GM12864 (cell line): ENCODE measurements around the gene IFITM5.
"Not testable (repeated sequence)": the region's sequence is repeated elsewhere in the genome, so short reads cannot be mapped to it uniquely, and the experiment has no call there.

Experiments used
- DNase-seq: peaks from one replicate; pipeline ENCODE4 v3.0.0-alpha.2; 2011; ENCODE audit warnings: low read depth
- H3K4me3 ChIP-seq: 2 replicates; pipeline ENCODE4 v1.5.1; 2011; ENCODE audit warnings: mild to moderate bottlenecking, low read depth, low read length, control low read depth
- CTCF ChIP-seq: IDR thresholded peaks from 2 replicates; pipeline ENCODE4 v1.5.1; 2011; ENCODE audit warnings: low read depth, mild to moderate bottlenecking, moderate library complexity, low read length, control low read depth, inconsistent platforms; ENCODE audit errors: missing control alignments

The IFITM5 gene

DNA sequence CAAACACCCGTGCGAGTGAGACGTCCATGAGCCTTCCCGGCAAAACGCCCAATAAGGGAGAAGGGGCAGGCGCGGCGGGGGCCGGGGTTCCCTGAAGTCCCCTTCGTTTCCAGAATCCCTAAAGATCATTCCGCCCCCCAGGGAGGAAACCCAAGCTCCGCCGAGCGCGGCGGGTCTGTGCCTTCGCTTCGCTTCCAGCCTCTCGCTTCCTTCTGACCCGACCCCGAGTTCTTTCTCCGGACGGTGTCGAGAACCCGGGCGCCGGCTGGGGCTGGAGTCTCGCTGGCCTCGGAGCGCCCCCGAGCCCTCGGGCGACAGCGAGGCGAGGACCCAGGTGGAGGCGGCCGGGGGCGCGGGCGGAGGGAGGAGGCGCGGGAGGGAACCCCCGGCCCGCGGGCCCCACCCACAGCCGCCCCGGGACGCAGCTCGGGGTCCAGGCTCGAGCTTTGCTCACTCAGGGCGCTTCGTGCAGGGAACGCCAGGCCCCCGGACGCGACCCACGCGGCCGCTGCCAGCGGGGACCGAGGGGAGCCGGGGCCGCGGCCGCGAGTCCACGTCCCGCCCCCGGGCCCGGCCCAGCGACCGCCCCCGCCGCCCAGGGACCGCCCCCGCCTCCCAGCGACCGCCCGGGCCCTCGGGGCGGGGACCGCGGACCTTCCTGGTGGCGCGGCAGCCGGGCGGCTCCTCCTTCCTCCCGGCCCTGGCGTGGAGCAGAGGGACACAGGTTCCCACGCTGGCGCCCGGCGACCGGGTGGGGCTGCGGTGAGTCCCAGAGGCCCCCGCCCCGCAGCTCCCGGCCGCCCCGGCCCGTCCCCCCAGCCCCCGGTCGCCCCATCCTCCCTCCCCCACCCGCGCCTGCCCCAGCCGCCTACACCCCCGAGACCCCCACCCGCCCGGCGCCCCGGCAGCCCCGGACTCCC lies 10.6 kb downstream of the IFITM5 start, which contains the start of gene PGGHG:
TSS of gene PGGHG (plus strand) at position 649 of the 920 bp plus-strand sequence. CDS start 691 bp downstream, outside the sequence.
- H3K4me3 ChIP-seq, result peak within 1 kb of the TSS; percentile 41
- DNase-seq, result no peak
- no peak for TF ChIP-seq CTCF

- no peak for TF ChIP-seq CTCF
- no peak for DNase-seq
- peak overlapping the region; percentile 41 for H3K4me3 ChIP-seq
Measured at GRCh38 chr11:287821-288477, 11.4 kb downstream of the IFITM5 start.

GRCh38 chr11:286977-287820 lies 12.1 kb downstream of the IFITM5 start:
- not testable (repeated sequence) for H3K4me3 ChIP-seq, DNase-seq

DNA sequence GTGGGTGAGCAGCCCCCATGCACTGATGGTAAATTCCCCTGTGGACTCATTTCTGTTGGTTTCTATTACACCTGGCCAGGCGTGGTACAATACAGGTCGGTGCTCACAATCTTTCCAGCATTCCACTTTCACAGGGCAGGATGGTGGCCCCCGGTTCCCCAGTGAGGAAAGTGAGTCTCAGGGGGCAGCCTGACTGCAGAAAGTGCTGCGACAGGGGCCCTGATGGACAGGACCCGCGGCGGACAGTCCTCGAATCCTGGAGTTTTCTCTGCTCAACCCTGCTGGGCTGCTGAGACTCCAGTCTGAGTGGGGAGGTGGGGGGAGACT lies 13.5 kb downstream of the IFITM5 start:
- no peak for TF ChIP-seq CTCF
- no peak overlapping the region for H3K4me3 ChIP-seq

GRCh38 chr11:285021-285893 lies 14.1 kb downstream of the IFITM5 start:
- no peak for TF ChIP-seq CTCF
- DNase-seq, result no peak
- H3K4me3 ChIP-seq, result no peak overlapping the region

More for the DNA sequence above, 13.5 kb downstream of the IFITM5 start:
- DNase-seq, result no peak

DNA sequence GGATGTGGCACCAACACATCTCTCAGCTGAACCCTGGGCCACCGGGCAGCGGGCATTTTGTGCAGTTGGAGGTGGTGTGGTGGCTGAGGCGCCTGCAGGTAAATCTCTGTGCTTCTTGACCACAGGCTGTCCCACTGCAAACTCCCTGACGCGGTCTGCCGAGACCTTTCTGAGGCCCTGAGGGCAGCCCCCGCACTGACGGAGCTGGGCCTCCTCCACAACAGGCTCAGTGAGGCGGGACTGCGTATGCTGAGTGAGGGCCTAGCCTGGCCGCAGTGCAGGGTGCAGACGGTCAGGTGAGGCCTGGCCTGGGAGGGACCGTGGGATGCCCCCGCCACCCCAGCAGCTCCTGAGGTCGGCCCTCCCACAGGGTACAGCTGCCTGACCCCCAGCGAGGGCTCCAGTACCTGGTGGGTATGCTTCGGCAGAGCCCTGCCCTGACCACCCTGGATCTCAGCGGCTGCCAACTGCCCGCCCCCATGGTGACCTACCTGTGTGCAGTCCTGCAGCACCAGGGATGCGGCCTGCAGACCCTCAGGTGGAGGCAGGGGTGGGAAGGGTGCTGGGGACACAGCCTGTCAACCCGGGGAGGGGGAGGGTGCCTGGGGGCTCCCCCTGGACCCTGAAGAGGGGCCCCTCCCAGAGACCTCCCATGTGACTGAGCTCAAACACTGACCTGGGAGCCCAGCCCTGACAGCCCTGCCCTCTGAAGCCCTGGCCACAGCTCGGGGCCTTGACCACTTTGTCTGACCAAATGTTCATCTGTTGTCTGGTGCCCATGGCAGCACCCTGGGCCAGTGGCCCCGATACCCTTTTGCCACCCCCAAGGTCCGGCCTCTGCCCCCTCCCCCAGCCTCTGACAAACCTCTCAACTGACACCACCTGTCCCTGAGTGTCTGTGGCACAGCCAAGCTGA lies 15.0 kb downstream of the IFITM5 start:
- TF ChIP-seq CTCF, result no peak
- no peak overlapping the region for H3K4me3 ChIP-seq
- no peak for DNase-seq
